Heart left ventricle (tissue), 16 donors: ENCODE data around the gene ZCCHC18. TPM values are rescaled to one million over a fixed set of nuclear protein-coding genes. Genes with fewer than 3 reads are reported as not detected.

Source experiments
- ATAC-seq, 4 donors: fragments of 200-7000 bp; cut with Tn5 transposase; one replicate each; pipeline ENCODE4 v1.9.1; 2020 to 2022; ENCODE audit warnings: moderate library complexity in 4 of 4, mild to moderate bottlenecking in 3 of 4, moderate number of reproducible peaks in 1 of 4
- DNase-seq, 5 donors: peaks; one replicate each; pipeline ENCODE4 v3.0.0-alpha.2; 2020
- H3K27ac ChIP-seq, 12 donors: fragments of 200-600 bp; sonication (generic) in 4 of 12; one replicate each; pipeline versions ENCODE4 v1.5.0 to v1.8.0; 2016 to 2022; ENCODE audit warnings: mild to moderate bottlenecking in 2 of 12
- H3K27me3 ChIP-seq, 9 donors: fragments of 200-600 bp; sonication (generic) in 2 of 9; one replicate each; pipeline versions ENCODE4 v1.5.1 to v1.8.0; 2016 to 2022; ENCODE audit warnings: mild to moderate bottlenecking in 3 of 9
- H3K36me3 ChIP-seq, 9 donors: fragments of 200-600 bp; sonication (generic) in 2 of 9; one replicate each; pipeline versions ENCODE4 v1.5.0 to v1.8.0; 2018 to 2022; ENCODE audit warnings: mild to moderate bottlenecking in 2 of 9
- H3K4me1 ChIP-seq, 12 donors: fragments of 200-600 bp; sonication (generic) in 4 of 12; one replicate each; pipeline versions ENCODE4 v1.5.0 to v1.8.0; 2016 to 2022; ENCODE audit warnings: mild to moderate bottlenecking in 3 of 12
- H3K4me3 ChIP-seq, 12 donors: fragments of 200-600 bp; sonication (generic) in 4 of 12; one replicate each; pipeline versions ENCODE4 v1.5.0 to v1.8.0; 2017 to 2022; ENCODE audit warnings: mild to moderate bottlenecking in 9 of 12, moderate library complexity in 4 of 12
- H3K9me3 ChIP-seq, 12 donors: fragments of 200-600 bp; sonication (generic) in 4 of 12; one replicate each; pipeline versions ENCODE4 v1.5.0 to v1.8.0; 2016 to 2022; ENCODE audit warnings: mild to moderate bottlenecking in 1 of 12
- CTCF ChIP-seq, 12 donors: fragments of 200-600 bp; sonication (generic) in 4 of 12; IDR thresholded peaks; one replicate each; pipeline versions ENCODE4 v1.5.0 to v1.8.0; 2018 to 2022; ENCODE audit warnings: antibody characterized with exemption in 12 of 12, mild to moderate bottlenecking in 5 of 12
- POLR2A ChIP-seq, 2 donors: fragments of 450-650 bp; IDR thresholded peaks; one replicate each; pipeline ENCODE4 v1.6.1; 2017; ENCODE audit warnings: antibody characterized with exemption in 2 of 2, mild to moderate bottlenecking in 2 of 2, moderate library complexity in 2 of 2
- WGBS, 4 donors: extraction: QIAGEN DNeasy Blood & Tissue Kit in 2 of 4; methylation state at CpG; one replicate each; pipeline versions ENCODE4 v1.1.5 to v1.1.7; 2013 to 2018; 5-methylcytosine and 5-hydroxymethylcytosine counted together
- intact Hi-C, 10 donors: fragments of 100-400 bp; cut with DNase I; formaldehyde crosslinking; loops; one replicate each; pipeline versions ENCODE4 v1.11.1 to v1.14.2; 2022
- polyA plus RNA-seq, 2 donors: library from polyadenylated mRNA; stranded (reverse); fragments of 200-250 nt; gene quantifications; one replicate each; pipeline ENCODE4 v1.2.3, GENCODE V29; 2013
- total RNA-seq, 9 donors: library from RNA; depleted of rRNA in 2 of 9; stranded (reverse); fragments of >200 nt in 2 of 9; fragmentation: NEBNext Ultra II Directional in 3 of 9; extraction: Animal tissue kit (Norgen Biotek cat#: 25700) in 3 of 9; gene quantifications; one replicate each; pipeline versions ENCODE4 v1.1.0 to v1.2.4, GENCODE V29; 2016 to 2023
- donor health status: ischemic (EF 13 %, LVEDD 7.1; RV severe dilation, severe dysfunction).
- donor health status: healthy with polysubstance abuse.
- donor health status: DM: no; HTN: yes; CAD: no.
- donor health status: DM: no; HTN: no; CAD: no.
- donor health status: ischemic (EF 25% LVEDD 6.9; RV normal size, moderate dysfunction).
- donor health status: ischemic (EF 25% LVEDD 5.7; RV mildly dilated, moderate dysfunction).
- donor health status: healthy.
- donor health status: DM: yes; HTN: yes; CAD: no.
- donor health status: ischemic (EF 35%, LVEDD 5.7; RV mildly dilated, moderate dysfunction).
- donor health status: nonischemic (EF 11% LVEDD 7.7; RV severe dilation, severe dysfunction).
- donor health status: DM: yes; HTN: yes; CAD: no.
- donor health status: PGD.
- donor health status: ischemic (EF 29% LVEDD 5.4; RV normal size, mild dysfunction).
- donor health status: nonischemic (EF 23%, LVEDD 6.1; RV moderate dilation, normal function).

Gene ZCCHC18
- total and polyA plus RNA-seq, 11 donors, result 0.14 to 1.4 (median 0.69) TPM; not detected in 1

GRCh38 chrX:104113222-104113965 is 1.1 kb downstream of the ZCCHC18 start:
- Histone ChIP-seq H3K27me3 (peaks cover 0 to 28% (median 0%) of the 10 kb centered on the region in 9 donors), H3K4me1 (peaks cover 0 to 13% (median 0%) of the 10 kb centered on the region in 12 donors), H3K27ac (peak overlapping the region in 1 of 12 donors; percentile 78), H3K9me3 (no peaks in the 10 kb centered on the region), H3K4me3 (peak overlapping the region in 11 of 12 donors; percentile 19 to 82 (median 62)), H3K36me3 (no peaks in the 10 kb centered on the region)
- ATAC-seq (peak; percentile 47 to 86 (median 70)), DNase-seq (peak; percentile 29 to 48 (median 32))
- peak; percentile 23 to 59 (median 40) for TF ChIP-seq CTCF (IDR thresholded peaks at IDR 0.05)
- no peak for TF ChIP-seq POLR2A (IDR thresholded peaks at IDR 0.05)
- intact Hi-C loops, result no loop called here
- 9 to 33% (median 21%) methylated on average over 24 of the region's 24 CpGs for WGBS, 4 donors

GRCh38 chrX:104117759-104118158 is 5.4 kb downstream of the ZCCHC18 start:
- H3K27me3 ChIP-seq, result peaks cover 0 to 15% (median 0%) of the 10 kb centered on the region in 9 donors
- DNase-seq (no peak), ATAC-seq (no peak)
- no peak for TF ChIP-seq POLR2A (IDR thresholded peaks at IDR 0.05)
- no peak for TF ChIP-seq CTCF (IDR thresholded peaks at IDR 0.05)
- no peak overlapping the region for H3K27ac ChIP-seq
- H3K9me3 ChIP-seq, result no peaks in the 10 kb centered on the region
- intact Hi-C loops, result no loop called here
- H3K4me1 ChIP-seq, result peaks cover 0 to 8% (median 0%) of the 10 kb centered on the region in 12 donors
- H3K4me3 ChIP-seq, result no peak overlapping the region
- H3K36me3 ChIP-seq, result no peaks in the 10 kb centered on the region

- Histone ChIP-seq H3K36me3 (peaks cover 0 to 5% (median 0%) of the 10 kb centered on the region in 9 donors), H3K4me1 (peaks cover 0 to 4% (median 0%) of the 10 kb centered on the region in 12 donors), H3K27ac (no peak overlapping the region), H3K4me3 (no peak overlapping the region), H3K27me3 (peaks cover 0 to 7% (median 0%) of the 10 kb centered on the region in 9 donors), H3K9me3 (no peaks in the 10 kb centered on the region)
- whole genome bisulfite sequencing, 4 donors, result 63 to 100% (median 85%) methylated on average over 1 of the region's 1 CpG
- intact Hi-C loops, result no loop called here
- DNase-seq (no peak), ATAC-seq (no peak)
- TF ChIP-seq CTCF (IDR thresholded peaks at IDR 0.05) (no peak), POLR2A (IDR thresholded peaks at IDR 0.05) (no peak)
Measured at GRCh38 chrX:104118765-104119164, 6.4 kb downstream of the ZCCHC18 start.

- 60 to 72% (median 65%) methylated on average over 5 of the region's 5 CpGs for WGBS, 4 donors
- H3K36me3 ChIP-seq, result peaks cover 0 to 17% (median 0%) of the 10 kb centered on the region in 9 donors
- H3K4me3 ChIP-seq, result no peak overlapping the region
- intact Hi-C loops, result no loop called here
- no peaks in the 10 kb centered on the region for H3K9me3 ChIP-seq
- H3K27ac ChIP-seq, result no peak overlapping the region
- DNase-seq (no peak), ATAC-seq (no peak)
- TF ChIP-seq POLR2A (IDR thresholded peaks at IDR 0.05) (no peak), CTCF (IDR thresholded peaks at IDR 0.05) (no peak)
- H3K27me3 ChIP-seq, result peaks cover 0 to 11% (median 0%) of the 10 kb centered on the region in 9 donors
- H3K4me1 ChIP-seq, result peaks cover 0 to 4% (median 0%) of the 10 kb centered on the region in 12 donors
Measured at GRCh38 chrX:104122829-104123228, 10.5 kb downstream of the ZCCHC18 start.
